Colon (tissue), 2 donors: ENCODE data around the gene CALM1.

Source experiments
- FAIRE-seq: peaks from 2 replicates; lab custom pipeline; 2012; peaks lifted over from hg19 to GRCh38; lab: Jason Lieb, UNC
- donor health status: control.
- donor health status: control.

CALM1 gene

DNA sequence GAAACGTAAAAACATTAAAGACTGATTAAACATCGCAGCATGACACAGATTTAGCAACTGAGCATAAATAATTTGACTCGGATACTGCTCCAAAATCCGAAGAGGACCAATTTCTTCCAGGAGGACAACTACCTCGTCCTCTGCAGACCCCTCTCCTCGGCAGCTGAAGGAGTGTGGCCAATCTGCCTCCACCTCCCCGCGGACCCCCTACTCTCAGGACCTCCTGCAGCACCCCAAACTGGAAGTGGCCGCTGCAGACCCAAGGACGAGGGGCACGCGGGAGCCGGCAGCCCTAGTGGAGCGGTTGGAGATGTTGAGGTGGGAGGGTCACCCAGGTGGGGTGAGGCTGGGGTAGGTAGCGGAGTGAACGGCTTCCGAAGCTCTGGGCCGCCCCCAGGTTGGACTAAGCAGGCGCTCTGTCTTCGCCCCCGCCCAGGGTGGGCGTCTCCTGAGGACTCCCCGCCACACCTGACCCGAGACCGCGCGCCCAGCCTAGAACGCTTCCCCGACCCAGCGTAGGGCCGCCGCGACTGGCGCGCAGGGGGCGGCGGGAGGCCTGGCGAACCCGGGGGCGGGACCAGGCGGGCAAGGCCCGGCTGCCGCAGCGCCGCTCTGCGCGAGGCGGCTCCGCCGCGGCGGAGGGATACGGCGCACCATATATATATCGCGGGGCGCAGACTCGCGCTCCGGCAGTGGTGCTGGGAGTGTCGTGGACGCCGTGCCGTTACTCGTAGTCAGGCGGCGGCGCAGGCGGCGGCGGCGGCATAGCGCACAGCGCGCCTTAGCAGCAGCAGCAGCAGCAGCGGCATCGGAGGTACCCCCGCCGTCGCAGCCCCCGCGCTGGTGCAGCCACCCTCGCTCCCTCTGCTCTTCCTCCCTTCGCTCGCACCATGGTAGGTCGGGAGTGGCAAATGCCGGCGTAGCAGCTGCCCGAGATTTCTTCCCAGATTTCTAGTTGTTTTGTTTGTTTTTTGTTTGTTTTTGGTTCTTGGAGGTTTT, at the start of gene CALM1:
Gene CALM1 (plus strand): TSS at position 689 of the 999 bp plus-strand sequence. CDS start 202 bp downstream, at position 891.
- no peak for FAIRE-seq

DNA sequence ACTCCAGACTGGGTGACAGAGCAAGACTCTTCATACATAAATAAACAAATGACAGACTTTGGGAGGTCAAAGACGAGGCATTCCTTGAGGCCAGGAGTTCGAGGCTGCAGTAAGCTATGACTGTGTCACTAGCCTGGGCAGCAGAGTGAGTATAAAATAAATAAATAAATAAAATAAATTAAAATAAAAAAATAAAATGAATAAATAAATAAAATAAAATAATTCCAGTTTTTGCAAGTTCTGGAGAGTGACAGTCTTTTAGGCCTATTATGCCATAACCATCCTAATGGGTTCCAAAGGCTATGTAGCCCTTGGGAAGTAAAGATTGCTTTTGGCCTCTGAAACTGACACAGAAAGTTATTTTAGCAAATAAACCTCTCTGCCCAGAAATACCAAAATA, 48.6 kb upstream of the CALM1 start:
- no peak for FAIRE-seq

DNA sequence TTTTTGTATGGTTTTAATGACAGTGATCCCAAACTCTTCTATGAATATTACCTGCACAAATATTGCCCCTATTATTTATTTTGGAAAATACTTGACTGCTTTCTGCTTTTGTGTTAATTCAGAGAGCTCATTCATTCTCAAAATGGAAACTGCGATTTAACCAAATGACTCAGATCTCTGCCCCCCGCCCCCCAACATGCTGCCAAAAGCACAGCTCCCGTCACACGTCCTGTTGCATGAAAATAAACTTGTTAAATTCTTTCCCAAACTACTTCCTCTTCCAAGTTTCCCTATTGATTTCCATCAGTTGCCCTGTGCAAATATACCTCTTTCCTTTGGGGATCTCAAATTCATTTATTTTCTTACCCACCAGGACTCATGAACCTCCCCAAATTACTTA, 47.1 kb upstream of the CALM1 start:
- FAIRE-seq, result no peak

DNA sequence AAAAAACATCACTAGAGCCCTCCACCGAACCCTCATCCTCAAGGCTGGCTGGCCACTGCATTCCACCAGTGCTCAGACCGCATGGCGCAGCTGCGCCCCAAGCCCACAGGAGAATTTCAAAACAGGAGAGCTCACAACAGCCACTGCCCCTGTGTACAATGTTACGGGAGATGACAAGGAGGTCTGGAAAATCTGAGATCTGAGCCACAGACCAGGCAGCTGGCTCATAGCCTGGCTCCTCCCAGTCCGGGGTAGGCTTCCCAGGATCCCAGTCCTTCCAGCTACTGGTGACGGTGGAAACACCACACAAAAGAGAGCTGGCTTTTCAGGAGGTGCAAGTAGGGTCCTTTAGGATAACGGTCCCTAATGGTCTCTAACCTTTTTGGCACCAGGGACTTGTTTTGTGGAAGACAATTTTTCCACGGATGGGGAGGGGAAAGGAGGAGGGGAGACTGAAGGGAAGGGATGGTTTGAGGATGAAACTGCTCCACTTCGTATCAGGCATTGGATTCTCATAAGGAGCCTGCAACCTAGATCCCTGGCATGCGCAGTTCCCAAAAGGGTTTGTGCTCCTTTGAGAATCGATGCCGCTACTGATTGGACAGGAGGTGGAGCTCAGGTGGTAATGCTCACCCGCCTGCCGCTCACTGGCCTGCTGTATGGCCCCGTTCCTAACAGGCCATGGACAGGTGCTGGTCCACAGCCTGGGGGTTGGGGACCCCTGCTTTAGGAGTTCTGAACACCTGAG, 42.1 kb upstream of the CALM1 start:
- no peak for FAIRE-seq

DNA sequence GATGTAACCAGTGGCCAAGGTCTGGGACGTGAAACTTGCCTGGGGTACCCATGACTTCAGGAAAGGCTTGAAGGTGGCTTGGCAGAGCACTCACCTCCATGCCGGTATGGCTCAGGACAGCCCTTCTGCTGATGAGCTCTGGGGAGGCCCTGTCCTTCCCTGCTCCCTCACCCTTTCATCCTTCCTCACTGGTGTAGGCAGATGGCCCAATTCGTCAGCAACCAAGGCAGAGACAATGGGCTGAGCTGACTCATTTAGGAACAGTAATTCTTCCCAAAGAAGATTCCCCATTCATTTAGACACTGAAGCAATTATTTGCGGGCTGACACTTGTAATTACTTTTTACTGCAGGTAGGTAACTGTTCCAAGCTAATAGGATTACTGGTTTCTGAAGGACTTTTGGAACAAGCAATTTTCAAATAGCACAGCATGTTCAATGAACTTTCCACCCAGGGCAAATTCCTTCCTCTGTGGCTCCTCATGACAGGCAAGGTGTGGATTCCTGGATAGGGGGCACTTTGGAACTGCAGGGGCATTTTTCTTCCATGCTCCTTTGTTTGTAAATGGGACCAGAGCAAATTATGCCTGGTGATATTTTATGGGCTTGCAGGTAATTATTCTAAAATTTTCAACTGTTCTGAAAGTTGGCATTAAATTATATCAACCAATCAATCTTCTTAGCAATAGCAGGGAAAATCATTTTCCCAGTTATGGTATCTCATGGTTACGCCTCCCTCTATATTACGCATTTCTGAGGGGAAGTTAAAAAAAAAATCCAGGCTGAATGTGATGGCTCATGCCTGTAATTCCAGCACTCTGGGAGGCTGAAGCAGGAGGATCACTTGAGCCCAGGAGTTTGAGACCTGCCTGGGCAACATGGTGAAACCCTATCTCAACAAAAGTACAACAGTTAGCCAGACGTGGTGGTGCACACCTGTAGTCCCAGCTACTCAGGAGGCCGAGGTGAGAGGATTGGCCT, 41.0 kb upstream of the CALM1 start:
- FAIRE-seq, result no peak

DNA sequence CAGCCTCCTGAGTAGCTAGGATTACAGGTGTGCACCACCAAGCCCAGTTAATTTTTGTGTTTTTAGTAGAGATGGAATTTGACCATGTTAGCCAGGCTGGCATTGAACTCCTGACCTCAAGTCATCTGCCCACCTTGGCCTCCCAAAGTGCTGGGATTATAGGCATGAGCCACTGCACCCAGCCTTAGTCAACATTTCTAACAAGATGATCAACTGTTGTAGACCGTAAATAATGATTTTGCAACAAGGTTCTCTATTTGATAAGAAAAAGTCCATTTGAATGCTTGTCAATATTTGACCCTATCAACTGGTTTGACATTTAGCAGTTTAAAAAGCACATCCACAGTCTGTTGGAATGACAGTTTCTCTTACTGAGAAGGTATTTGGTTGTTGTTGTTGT, 39.9 kb upstream of the CALM1 start:
- FAIRE-seq, result no peak

DNA sequence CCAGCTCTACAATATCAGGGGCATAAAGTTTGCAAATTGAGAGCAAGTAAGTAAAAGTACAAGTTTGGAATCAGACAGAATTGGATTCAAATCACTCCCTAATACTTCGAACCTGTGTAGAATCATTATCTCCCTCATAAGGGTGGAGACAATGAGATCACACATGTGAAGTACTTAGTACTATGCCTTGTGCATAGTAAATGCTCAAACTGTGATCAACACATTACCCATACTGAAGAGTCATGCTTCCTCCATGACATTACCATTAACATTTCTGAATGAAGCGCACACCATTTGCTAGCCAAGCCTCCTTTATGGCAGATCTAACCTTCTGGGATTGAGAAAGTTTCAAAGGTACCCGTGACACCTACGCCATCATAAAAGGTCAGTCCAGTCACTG, 38.5 kb upstream of the CALM1 start:
- FAIRE-seq, result no peak

DNA sequence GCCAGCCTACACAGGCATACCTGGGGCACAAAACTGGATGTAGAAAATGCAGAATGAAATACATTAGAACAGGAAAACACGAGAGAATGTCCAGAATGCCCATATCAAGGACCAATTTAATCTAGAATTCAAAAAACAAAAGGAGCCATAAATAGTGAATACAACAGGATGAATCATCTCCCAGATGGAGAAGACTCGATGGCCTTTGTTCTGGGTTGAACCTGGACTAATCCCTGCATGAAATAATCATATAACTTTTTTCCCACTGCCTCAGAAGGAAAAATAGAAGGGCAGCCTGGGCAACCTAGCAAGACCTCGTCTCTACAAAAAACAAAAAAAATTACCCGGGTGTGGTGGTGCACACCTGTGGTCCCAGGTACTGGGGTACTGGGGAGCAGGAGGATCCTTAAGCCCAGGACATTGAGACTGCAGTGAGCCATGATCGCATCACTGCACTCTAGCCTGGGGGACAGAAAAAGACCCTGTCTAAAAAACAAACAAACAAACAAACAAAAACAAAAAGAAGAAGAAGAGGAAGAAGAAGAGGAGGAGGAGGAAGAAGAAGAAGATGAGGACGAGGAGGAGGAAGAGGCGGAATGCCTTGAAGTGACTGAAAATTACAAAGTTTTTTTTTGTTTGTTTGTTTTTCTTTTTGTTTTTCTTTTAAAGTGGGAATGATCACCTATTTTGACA, 34.8 kb upstream of the CALM1 start:
- no peak for FAIRE-seq

DNA sequence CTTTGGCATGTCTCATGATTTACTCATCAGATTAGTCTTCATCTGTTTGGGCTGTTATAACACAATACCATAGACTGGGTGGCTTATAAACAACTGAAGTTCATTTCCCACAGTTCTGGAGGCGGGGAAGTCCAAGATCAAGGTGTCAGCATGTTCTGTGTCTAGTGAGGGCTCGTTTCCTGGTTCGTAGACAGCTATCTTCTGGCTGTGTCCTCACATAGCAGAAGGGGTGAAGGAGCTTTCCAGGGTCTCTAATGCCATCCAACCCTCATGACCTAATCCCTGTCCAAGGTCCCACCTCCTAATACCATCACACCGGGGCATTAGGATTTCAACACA, 34.3 kb upstream of the CALM1 start:
- no peak for FAIRE-seq

DNA sequence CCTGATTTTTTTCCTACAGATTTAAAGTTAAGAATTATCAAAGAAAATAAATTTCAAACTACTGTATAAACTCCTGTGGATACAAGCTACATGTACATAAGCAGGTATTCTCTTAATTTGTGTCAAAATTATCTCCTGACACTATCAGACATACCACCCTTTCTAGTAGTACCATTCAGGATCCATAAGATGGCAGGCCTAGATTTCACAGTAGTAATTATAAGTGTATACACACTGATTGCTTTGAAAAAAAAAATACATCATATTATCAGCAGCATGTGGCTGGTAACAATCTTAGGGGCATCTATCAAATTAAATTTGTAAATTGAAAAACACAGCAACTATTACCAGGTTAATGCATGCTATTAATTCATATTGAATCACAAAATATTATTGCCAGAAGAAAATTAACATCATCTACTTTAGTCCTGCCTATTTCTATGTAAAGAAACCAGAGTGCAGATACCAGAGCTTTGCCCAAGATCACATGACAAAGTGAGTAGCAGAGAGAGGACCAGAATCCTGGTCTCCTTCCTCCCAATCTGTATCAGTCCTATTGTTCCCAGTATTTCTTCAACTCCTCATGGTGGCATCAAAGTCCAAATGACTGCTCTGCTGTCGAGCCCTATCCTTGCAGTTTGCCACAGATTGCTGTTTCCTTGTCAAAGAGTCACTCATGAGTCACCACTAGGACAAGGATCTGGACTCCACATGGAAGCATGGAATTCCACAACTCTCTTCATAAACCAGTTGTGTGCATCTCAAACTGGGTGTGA, 27.7 kb upstream of the CALM1 start:
- no peak for FAIRE-seq

DNA sequence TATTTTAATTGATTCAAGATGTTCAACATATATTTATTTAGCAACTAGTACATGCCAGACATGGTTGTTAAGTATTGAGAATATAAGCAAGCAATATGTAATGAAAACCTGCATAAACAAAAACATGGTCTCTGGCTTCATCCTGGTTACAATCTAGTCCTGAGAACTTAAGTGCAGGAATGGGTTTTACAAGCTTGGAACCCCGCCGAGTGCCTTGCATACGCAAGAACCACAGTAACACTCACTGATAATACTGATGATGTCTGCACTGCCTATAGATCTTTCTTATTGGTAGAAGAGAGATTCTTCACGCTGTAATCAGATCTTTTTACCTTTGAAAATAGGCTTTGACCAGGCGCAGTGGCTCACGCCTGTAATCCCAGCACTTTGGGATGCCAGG, 22.9 kb upstream of the CALM1 start:
- no peak for FAIRE-seq

DNA sequence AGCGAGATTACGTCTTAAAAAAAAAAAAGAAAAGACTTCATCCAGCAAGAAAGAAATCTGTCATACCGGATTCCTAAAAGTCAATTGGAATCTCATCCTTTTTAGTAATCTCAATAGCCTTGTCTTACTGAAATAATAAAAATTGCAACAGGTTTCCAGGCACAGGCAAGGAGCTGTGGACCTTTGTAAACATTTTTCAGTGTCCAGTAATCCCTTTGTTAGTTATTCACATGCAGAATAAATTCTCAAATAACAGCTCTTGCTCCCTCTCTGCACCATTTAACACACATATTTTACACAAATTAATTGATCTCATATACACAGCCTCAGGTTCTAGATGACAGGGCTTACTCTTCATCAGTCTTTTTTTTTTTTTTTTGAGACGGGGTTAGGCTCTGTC, 22.0 kb upstream of the CALM1 start:
- no peak for FAIRE-seq

DNA sequence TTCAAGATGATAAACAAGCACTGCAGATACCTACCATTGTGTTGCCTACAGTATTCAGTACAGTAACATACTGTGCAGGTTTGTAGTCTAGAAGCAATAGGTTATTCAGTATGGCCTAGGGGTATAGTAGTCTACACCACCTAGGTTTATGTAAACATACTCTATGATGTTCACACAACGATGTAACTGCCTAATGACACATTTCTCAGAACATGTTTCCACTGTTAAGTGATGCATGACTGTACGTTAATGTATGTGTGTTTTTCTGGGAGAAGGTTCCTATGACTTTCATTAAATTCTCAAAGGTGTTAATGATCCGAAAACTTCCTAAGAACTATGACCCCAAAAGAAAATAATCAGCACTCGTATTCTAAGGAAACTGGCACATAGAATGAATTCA, 20.9 kb upstream of the CALM1 start:
- FAIRE-seq, result no peak

DNA sequence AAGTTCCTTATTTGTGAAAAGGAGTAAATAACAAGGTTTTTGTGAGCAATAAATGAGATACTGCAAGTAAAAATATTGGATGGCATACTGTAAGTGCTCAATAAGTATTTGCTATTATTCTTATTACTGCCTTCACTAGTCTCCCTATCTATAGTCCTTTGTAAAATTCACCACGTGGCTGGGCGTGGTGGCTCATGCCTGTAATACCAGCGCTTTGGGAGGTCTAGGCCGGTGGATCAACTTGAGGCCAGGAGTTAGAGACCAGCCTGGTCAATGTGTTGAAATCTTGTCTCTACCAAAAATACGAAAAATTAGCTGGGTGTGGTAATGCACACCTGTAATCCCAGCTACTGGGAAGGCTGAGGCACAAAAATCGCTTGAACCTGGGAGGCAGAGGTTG, 18.6 kb upstream of the CALM1 start:
- FAIRE-seq, result no peak

DNA sequence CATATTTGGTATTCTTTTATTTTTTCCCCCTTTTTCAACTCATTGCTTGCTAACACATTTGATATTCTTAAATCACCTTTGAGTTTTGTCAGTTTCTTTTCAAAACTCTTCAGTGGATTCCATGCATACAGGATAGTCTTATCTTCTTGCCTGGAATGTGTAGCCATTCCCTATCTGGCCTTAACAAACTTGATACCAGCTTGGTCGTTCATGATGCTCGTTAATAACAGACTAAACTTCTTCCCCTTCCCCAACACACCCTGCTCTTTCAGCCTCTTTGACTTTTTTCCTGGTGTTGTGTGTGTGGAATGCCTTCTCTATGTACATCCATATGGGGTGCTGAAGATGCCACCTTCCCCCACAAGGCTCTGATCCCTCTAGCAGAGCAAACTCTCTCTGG, 17.7 kb upstream of the CALM1 start:
- no peak for FAIRE-seq

DNA sequence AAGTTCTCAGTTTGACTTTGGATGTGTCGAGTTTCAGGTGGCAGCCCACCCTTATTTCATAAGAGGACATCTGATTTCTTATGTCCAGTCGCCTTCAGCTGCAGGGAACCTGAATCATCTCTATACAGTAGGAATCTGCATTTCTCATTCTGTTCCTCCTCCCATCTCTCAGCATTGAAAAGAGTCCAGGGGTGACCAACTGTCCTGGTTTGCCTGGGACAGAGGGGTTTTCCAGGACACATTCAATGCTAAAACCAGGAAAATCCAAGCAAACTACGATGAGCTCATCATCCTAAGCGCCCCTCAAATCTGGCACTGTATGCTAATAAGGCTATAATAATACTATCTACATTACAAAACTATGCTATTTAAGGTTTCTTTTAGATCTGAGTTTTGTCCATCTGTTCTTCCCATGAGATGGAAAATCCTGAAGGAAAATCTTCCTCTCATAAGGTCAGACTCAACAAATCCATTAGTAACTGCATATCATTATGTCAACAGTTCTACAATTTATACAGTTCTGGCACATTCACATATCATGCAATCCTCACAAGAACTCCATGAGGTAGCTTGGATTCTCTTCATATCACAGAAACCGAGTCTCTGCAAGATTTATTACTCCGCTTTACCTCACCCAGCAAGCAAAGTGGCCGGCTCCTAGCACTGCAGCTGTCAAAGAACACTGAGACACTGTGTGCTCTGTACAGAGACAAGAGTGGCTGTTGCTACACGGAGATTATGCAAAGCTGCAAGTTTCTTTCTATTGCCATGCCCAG, 15.6 kb upstream of the CALM1 start:
- FAIRE-seq, result no peak

DNA sequence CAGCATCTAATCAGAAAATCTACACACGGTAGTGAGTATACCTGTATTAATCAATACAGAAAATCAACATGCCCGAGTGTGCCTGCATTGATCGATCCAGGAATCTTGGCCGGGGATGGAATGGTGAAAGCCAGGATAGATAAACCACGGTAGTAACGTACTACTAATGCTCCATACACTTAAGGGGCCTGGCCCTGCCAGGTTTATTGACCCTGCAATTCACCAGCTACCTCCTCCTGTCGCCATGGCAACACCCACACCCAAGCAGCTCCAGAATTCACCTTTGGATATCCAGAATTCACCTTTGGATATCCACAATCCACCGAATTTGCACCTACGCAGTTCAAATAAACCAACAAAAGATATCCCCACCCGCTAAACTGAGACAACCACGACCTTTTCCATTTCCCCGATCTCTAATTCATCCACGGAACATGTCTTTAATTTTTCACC, 14.8 kb upstream of the CALM1 start:
- FAIRE-seq, result no peak

DNA sequence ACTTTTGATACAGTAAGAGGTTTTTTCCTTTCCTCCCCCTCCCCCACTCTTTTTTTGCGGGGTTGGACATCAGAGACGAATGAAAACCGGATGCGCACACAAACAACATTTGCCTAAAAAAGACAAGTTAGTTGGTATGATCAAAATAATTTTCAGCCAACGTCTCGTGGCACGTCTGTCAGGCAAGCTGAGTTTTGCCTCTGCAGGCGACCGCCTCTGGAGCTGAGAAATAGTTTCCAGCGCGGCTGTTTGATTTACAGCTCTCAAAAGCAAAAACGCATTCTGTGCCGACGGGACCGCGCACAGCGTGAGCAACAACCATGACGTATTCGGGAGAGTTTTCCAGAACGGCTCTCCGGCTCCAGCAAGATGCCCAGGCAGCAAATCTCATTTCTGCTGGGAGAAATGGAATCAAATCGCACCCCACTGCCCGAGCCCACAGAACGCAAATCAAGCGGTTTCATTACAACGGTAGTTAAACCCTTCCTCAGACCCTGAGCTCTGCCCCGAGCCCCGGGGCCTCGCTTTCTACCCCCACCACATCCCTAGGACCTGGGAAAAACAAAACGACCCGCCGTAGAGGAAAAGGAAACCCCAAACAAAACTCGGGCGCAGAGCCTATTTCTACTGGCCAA, 14.2 kb upstream of the CALM1 start:
- no peak for FAIRE-seq

DNA sequence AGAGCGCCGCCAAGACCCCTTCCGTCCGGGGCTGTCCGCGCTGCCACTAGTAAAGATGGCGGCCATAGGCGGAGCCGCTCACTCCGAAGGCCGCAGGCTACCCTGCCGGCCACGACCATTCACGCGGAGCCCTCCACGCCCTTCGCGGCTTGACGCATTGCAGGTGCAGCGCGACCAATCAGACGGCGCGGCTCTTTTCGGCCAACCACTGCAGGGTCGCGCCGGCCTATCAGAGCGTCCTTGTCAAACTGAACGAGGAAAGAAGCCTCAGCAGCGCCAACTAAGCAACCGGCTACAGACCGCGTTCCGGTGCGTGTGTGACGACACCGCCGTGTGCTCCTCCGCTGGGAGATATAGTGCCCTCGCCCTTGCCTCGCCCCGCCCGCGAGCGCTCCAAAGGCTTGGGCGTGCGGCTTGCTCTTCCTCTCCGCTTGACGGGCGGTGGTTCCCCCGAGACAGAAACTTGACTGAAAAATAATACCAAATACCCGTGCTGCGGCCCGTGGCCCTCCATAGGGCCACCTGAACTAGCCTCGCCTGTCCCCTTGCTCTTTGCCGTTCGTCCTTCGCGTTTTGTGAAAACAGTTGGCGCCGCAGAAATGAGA, 13.6 kb upstream of the CALM1 start:
- peak; percentile 84 for FAIRE-seq
